Measurements from ENCODE around the gene SLC38A8.
A peak's percentile ranks its signal among the peaks of the same experiment; 100 is the strongest.

Gene SLC38A8

GRCh38 chr16:84042308-84042878, at the start of gene SLC38A8:
TSS of gene SLC38A8 (minus strand) at chr16:84042795. CDS start at chr16:84042157, 638 bp downstream.
- DNase-seq (no peak), ATAC-seq (no peak)

DNA sequence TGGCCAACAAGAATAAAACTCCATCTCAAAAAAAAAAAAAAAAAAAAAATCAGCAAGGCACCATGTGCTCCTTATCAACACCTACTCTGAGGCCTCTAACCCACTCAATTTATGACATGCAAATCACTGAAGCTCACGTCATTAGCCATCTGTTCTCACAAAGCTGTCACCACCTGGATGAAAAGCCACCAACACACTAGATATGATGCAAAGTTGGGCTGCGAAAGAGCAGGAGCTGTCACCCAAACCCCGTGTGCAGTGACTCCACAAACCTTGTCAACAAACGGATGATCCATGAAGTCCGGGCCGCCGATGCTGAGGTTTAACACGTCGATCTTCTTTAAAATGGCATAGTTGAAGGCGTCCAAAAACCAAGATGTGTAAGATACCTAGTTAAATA, 48.9 kb upstream of the SLC38A8 start:
- DNase-seq (no peak), ATAC-seq (no peak)

DNA sequence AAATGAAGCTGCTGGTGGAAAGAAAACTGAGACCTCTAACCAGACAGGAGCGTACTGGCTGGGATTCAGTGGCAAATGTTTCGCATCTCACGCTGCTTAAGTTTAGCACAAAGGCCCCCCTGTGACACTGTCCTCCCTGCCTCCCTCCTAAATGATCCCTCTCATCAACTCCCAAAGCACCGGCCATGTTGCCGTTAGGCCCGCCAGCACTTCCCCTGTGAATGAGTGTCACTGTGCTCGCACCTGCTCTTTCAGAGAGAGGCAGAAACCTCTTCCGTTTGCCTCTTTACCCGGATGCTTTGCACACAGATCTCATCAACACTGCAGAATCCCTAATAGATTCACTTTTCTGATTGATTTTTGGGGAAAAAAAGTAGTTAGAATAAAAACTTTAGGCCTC, 47.6 kb upstream of the SLC38A8 start:
- ATAC-seq (no peak), DNase-seq (no peak)

GRCh38 chr16:84088695-84089395, 46.2 kb upstream of the SLC38A8 start:
- ATAC-seq = peak; percentile 87
- DNase-seq = peak; percentile 64

GRCh38 chr16:84087466-84088151, 45.0 kb upstream of the SLC38A8 start:
- no peak for ATAC-seq

GRCh38 chr16:84087001-84087400, 44.4 kb upstream of the SLC38A8 start:
- DNase-seq = no peak
- ATAC-seq = no peak

More at GRCh38 chr16:84087466-84088151, 45.0 kb upstream of the SLC38A8 start:
- DNase-seq = no peak

DNA sequence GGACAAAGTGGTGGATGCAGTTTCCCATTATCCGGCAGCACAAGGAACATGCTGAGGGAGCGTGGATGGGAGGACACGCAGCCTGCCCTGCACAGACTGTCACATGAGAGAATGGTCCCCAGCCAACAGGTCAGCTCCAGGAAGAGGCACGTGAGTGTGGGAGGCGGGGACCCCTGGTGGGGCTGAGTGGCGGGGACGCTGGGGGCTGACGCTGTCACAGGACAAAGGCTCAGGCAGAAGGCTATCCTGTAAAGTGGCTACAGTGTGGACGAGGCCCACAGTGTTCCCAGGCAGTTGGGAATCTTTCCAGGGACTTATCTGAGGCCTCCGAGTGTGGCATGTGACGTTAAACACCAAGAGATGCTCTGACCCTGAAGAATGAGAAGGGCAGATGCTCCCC, 43.7 kb upstream of the SLC38A8 start:
- ATAC-seq = no peak
- no peak for DNase-seq

GRCh38 chr16:84085773-84086172, 43.2 kb upstream of the SLC38A8 start:
- DNase-seq = no peak
- ATAC-seq = no peak

- no peak for ATAC-seq
- no peak for DNase-seq
Observed at GRCh38 chr16:84085271-84085667, 42.7 kb upstream of the SLC38A8 start.

DNA sequence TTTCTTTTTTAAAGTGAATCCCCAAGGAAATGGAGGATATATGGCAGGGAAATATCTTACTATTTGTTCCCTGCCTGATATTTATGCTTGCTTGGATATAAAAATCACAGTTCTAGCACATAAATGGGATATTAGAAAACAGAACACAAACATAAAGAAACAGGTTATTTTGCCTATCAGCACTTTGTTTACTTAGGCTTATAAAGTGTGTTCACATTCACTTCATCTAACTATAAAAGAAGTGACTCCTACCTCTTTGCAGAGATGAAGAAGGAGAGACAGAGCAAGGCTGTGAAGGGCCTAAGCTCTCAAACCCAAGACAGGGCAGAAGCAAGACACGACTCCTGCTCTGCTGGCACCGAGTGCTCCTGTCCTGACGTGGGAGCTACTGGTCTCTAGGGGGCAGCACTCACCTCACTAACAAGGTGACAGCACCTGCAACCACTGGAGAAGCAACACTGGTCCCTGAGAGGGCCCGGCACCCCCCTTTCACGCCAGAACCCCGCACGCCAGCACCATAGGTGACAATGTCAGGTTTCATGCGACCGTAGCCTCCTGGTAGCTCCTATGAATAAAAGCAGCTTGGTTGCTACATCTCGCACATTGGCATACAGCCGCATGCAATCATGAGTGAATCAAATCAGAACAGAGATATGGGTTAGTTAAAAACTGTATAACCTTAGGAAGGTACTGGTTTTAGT, 42.1 kb upstream of the SLC38A8 start:
- peak; percentile 76 for DNase-seq

DNA sequence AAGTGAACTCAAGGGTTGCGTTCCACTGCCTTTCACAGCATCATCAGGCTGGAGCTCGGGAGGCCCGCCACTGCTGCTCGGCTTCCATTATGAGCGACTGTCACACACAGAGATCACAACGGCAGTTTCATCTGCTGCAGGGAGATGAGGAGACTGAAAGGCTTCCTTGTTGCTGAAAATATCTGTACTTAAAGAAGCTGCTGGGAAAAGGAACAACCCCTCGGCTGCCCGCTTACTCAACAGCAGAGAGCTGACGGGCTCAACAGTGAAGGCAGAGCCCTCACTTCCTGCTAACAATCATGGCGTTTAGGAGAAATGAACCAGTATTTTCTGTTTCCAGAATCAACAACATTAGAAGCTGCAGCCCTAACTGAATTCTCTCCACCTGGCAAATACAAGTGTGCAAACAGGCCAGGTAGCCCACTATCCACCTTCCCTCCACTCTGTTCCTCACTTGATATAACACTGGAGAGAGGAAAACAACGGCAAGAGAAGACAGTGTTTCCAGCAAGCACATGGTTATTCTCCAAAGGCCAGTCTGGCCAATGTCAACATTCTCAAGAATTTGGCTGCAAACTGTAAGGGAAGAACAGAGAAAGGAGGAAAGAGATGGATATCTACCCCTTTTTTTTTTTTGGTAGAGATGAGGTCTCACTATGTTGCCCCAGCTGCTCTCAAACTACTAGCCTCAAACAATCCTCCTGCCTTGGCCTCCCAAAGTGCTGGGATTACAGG, 40.4 kb upstream of the SLC38A8 start:
- ATAC-seq = no peak
- DNase-seq = no peak

More for the DNA sequence above, 42.1 kb upstream of the SLC38A8 start:
- peak; percentile 78 for ATAC-seq

DNA sequence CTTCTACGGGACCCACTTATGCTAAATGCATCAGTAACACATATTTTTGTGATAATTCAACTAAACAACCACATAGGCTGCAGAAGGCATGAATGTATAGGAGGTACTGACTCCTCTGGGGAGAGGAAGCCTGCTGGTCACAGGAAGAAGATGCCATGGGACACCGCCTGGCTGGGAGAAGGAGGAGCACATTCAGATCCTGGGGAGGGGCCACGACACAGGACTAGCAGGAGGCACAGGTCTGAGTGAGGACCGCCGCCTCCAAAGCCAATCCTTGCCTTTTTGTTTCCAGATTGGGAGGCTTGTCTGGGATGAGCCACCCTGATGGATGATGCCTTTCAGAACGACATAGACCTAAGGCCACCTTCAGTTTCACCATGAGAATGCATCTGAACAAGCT, 39.5 kb upstream of the SLC38A8 start:
- DNase-seq = no peak
- ATAC-seq = no peak

GRCh38 chr16:84081446-84081989, 38.9 kb upstream of the SLC38A8 start:
- DNase-seq (no peak), ATAC-seq (no peak)

DNA sequence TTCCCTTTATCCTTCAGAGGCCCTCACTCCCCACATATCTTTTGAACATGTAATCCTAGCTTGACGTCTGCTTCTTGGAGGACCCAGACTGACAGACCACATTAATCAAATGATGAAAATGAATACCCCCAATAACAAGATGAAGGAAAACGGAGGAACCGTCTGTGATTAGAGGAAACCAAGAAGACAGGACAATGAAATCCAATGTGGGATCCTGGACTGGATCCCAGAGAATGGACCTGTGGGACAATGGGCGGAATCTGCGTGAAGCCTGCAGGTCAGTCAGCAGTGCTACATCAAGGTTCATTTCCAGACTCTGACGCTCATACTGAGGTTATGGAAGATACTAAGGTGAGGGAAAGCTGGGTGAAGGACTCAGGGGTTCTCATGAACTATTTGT, 38.2 kb upstream of the SLC38A8 start:
- no peak for ATAC-seq
- no peak for DNase-seq

GRCh38 chr16:84080378-84080777, 37.8 kb upstream of the SLC38A8 start:
- DNase-seq = no peak
- ATAC-seq = no peak

DNA sequence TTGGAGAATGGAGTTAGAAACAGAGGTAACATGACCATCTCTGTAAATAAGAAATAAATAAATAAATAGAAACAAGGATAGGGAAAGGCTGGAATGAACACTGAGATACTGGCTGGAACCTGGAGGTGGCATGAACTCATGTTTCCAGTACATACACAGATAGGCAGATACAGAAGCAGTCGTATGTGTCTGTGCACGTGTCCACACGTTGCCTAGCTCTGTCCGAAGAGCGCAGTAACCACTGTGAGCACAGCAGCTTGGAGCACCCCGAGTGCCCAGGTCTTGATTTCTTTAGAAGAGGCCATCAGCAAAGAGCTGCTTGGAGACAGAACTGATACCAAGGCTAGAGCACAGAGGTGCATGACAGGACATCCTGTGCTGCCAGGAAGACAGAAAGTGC, 37.1 kb upstream of the SLC38A8 start:
- DNase-seq (no peak), ATAC-seq (no peak)

GRCh38 chr16:84075376-84075775, 32.8 kb upstream of the SLC38A8 start:
- ATAC-seq = no peak
- no peak for DNase-seq

- DNase-seq = no peak
- ATAC-seq = no peak
Observed at GRCh38 chr16:84074721-84075120, 32.1 kb upstream of the SLC38A8 start.

DNA sequence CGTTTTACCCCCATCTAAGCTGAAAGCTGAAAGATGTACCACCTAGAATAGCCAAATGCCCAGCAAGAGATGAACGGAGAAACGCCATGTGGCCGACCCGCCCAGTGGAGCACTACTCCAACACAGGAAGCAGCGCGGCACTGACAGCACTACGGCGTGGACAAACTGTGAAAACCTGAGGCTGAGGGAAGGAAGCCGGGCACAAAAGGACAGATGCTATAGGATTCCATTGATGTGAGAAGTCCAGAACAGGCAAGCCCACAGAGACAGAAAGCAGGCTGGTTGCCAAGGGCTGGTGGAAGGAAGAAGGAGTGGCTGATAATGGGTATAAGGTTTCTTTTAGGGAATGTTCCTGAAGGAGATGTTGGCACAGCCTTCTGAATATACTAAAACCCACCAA, 29.4 kb upstream of the SLC38A8 start:
- no peak for DNase-seq
- no peak for ATAC-seq

DNA sequence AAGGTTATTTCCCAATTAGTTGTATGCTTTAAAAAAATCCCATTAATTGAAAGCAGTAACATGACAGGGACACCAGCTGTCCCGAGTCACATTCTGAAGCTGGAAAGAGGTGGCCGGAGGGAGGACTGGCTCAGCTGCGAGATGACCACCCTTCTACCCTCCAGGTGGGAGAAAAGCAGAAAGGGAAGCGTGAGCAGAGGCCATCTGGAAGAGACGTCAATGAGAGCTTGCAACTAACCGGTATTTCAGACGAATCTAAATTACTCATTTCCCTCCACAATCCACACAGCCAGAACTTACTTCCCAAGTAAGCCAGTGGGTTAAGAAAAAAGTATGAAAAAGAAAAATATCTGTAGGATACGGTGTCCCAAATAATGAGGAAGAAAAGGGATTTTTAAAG, 28.5 kb upstream of the SLC38A8 start:
- no peak for ATAC-seq
- no peak for DNase-seq

- ATAC-seq (no peak), DNase-seq (no peak)
Observed at GRCh38 chr16:84069540-84069939, 26.9 kb upstream of the SLC38A8 start.

Measured in stimulated activated naive CD8-positive, alpha-beta T cell treated with anti-CD3 and anti-CD28 coated beads, Interleukin-15, Interleukin-2, amounts not matched to agents 100 U/mL and 50 U/mL, for 24 hours (primary cell).